ENCODE data around the gene MYO18A.

The MYO18A gene

DNA sequence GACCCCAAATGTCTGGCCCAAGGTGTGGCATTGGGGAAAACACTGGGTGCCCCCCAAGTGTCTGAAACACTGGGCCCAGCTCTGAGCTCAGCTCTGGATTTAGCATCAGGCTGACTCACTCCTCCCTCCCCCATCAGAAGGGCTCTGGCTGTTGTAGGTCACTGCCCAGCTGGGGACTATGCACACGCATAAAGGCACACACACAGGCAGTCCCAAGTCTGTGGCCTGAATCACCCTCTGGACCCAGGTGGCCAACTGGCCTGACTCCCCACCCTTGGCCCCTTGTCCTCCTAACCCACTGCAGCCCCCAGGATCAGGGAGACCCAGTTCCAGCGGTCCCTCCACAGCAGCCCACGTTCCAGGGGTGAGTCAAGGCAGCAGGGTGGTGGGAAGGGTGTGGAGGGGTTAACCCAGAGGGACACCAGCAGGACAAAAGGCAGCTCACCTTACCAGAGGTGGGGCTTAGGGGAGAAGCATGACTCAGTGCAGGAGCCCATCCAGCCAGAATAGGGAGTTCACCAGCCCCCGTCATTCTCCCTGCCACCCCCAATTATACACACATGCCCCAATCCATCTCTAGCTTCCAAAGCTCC lies 47.0 kb downstream of the MYO18A start:
- TF ChIP-seq CTCF (IDR thresholded peaks at IDR 0.05; ENCODE audit: control extremely low read depth, extremely low read depth, low read depth, missing control alignments) = no peak
- ChIA-PET POLR2A (no interaction called here), CTCF (interaction anchor here (1.1 to 7.3 kb wide), 7 partner anchors 9 to 180 kb away, joined by 3 to 89 read pairs (median 16); no protein-coding TSS in a partner anchor)
- no peak for DNase-seq (ENCODE audit: extremely low spot score)

DNA sequence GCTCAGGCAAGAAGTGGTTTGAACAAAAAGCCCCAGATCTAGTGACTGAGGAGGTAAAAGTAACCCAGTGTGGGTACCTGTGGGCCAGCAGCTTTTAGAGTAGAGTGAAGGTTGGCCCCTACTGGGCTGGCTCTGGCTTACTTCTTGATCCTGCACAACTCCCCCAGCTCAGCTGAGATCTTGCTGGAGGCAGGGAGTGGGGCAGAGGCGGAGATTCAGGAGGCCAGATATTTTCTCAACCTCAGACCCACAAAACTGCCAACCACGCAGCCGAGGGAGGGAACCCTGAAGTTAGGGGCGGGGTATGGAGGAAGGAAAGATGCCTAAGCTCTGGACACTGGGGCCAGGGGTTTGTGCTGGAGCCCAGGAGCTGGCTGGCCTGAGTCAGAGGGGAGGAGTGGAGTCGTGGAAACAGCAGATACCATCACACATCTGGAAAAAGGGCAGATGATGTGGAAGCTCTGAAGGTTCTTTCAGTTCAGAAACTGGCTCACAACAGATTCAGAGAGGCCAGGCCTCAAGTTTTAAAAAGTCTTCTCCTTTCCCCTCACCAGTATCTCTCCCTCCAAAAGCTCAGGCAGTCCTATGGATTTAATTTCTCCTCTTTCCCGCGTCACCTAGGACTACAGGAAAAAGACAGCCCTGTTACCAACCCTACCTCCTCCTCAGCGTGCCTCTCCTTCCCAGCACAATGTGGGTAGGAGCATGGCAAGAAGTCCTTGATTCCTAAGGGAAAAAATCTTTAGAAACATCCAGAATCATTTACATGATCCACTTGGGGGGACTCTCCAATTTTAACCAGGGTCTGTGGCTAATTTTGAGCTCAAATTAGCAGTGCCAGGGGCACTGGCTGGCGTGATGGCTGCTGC lies 48.1 kb downstream of the MYO18A start:
- POLR2A ChIA-PET = interaction anchor here (1.6 kb wide), 1 partner anchor 15 kb away, joined by 6 read pairs; no protein-coding TSS in a partner anchor
- TF ChIP-seq CTCF (IDR thresholded peaks at IDR 0.05; ENCODE audit: control extremely low read depth, extremely low read depth, low read depth, missing control alignments) = no peak
- CTCF ChIA-PET = interaction anchor here (0.8 to 7.3 kb wide), 14 partner anchors 7 to 179 kb away, joined by 3 to 89 read pairs (median 7); no protein-coding TSS in a partner anchor
- DNase-seq (ENCODE audit: extremely low spot score) = no peak

- no peak for TF ChIP-seq CTCF (IDR thresholded peaks at IDR 0.05; ENCODE audit: control extremely low read depth, extremely low read depth, low read depth, missing control alignments)
- DNase-seq (ENCODE audit: extremely low spot score) = no peak
- ChIA-PET CTCF (interaction anchor here (2.0 to 7.3 kb wide), 7 partner anchors 9 to 176 kb away, joined by 6 to 89 read pairs (median 13); no protein-coding TSS in a partner anchor), POLR2A (no interaction called here)
Measured at GRCh38 chr17:29129731-29130130, 50.5 kb downstream of the MYO18A start.

DNA sequence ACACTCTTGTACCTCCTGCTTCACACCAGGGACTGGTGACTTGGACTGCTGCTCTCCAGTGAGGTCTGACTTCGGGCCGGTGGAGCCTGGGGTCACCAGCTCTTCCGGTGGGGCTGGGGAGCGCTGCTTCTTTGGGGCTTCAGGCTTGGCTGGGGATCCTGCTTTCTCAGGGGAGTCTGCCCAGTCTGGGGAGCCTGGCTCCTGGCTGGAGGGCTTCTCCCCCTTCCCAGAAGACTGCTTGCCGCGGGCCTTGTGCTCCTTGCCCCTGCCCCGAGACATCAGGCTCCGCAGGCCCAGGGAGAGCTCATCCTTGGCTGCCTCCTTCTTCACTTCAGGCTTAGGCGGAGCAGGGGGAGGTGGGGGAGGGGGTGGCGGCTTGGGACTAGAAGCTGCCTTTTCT lies 52.4 kb downstream of the MYO18A start:
- POLR2A ChIA-PET = no interaction called here
- TF ChIP-seq CTCF (IDR thresholded peaks at IDR 0.05; ENCODE audit: control extremely low read depth, extremely low read depth, low read depth, missing control alignments) = no peak
- CTCF ChIA-PET = interaction anchor here (1.0 to 7.3 kb wide), 7 partner anchors 10 to 162 kb away, joined by 4 to 89 read pairs (median 9); no protein-coding TSS in a partner anchor
- no peak for DNase-seq (ENCODE audit: extremely low spot score)

DNA sequence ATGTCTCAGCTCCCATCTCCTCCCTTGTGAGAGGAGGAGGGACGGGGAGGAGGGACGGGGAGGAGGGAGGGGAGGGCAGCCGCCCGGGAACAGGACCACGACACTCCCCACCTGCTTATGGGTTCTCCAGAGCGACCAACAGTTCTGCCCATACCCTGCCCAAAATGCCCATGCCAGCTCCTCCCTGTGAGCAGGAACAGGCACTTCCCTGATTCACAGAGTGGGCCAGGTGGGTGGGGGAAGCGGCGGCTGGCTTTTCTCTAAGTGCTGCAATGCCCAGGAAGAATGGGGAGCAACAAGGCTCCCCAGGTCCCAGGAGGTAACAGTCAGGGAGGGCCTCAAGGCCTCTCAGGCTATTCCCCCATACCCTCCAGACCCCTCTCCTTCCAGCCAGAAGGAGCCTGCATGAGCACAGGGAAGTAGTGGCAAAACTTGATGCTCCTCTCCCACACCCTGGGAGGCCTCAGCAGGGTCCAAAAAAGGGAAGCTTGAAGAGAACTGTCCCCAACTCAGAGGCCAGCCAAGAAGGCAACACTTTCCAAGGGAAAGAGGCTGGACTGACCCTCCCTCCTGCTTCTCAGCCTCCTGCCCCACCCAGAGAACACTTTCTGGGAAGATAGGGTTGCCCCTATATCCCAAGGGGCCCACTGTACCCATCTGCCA lies 53.8 kb downstream of the MYO18A start:
- ChIA-PET CTCF (interaction anchor here (0.9 to 3.5 kb wide), 5 partner anchors 10 to 164 kb away, joined by 3 to 47 read pairs (median 23); no protein-coding TSS in a partner anchor), POLR2A (interaction anchor here (0.6 kb wide), 1 partner anchor 131 kb away, joined by 3 read pairs; no protein-coding TSS in a partner anchor)
- no peak for TF ChIP-seq CTCF (IDR thresholded peaks at IDR 0.05; ENCODE audit: control extremely low read depth, extremely low read depth, low read depth, missing control alignments)
- DNase-seq (ENCODE audit: extremely low spot score) = no peak

DNA sequence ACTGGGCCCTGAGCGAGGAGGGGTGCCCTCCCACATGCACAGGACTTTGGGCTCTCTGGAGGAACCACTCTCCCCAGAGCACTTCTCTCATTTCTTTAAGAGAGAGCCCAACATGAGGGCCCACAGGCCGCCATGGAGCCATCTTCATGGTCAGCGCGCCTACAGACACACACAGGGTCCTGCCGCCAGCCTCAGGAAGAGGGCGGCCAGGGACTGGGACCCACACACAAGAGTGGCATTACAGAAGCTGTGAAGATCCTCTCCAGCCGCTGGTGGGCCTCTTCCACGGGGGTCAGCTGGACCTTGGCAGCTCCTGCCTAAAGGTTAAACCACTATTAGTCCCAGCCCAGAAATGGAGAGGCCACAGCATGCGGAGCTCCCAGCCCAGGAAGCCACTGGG lies 54.5 kb downstream of the MYO18A start:
- TF ChIP-seq CTCF (IDR thresholded peaks at IDR 0.05; ENCODE audit: control extremely low read depth, extremely low read depth, low read depth, missing control alignments) = no peak
- CTCF ChIA-PET = interaction anchor here (0.9 to 3.5 kb wide), 10 partner anchors 9 to 492 kb away, joined by 3 to 47 read pairs (median 9); no protein-coding TSS in a partner anchor
- DNase-seq (ENCODE audit: extremely low spot score) = no peak
- POLR2A ChIA-PET = interaction anchor here (0.6 kb wide), 2 partner anchors 122 to 132 kb away, joined by 3 to 5 read pairs; no protein-coding TSS in a partner anchor
